Tibial nerve (tissue), 3 donors: ENCODE measurements around the gene ERI3.

Source experiments
- CTCF ChIP-seq, 5 experiments: fragments of 200-600 bp in 3 of 5; fragments of 450-650 bp in 2 of 5; sonication (generic) in 3 of 5; IDR thresholded peaks; one replicate each; pipeline ENCODE4 v1.5.1; 2016 to 2019; ENCODE audit warnings: antibody characterized with exemption in 5 of 5, mild to moderate bottlenecking in 3 of 5, moderate library complexity in 2 of 5
- POLR2A ChIP-seq, 2 donors: fragments of 450-650 bp; IDR thresholded peaks; one replicate each; pipeline ENCODE4 v1.6.1; 2017; ENCODE audit warnings: antibody characterized with exemption in 2 of 2, mild to moderate bottlenecking in 2 of 2, moderate library complexity in 2 of 2

DNA sequence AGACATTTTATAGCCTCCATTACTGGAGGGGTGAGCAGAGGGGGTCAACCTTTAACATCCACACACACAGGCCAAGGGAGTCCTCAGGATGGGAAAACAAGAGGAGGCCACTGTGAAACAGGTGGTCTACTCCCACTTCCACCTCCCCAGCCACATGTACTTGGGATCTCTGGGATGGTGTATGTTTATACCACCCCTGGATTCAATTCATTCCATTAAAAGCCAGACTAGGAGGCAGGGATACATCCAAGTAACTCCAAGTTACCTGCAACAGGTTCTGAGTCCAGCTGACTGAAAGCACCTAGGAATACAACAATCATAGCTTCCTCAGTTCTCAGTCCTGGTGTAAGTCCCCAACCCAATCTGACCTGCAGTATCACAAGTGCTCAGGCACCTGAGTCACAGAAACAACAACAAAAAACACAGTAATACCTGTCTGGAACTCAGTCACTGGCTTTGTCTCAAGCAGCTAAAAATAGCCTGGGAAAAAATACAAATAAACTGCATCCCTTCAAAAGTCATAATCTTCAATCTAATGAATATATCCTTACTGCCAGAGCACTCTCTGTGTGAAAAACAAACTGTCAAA, 9.8 kb downstream of the ERI3 start:
- TF ChIP-seq CTCF (IDR thresholded peaks at IDR 0.05): no peak
- TF ChIP-seq POLR2A (IDR thresholded peaks at IDR 0.05): no peak
